K562 (cell line): Measurements from ENCODE around the gene TGM1. TPM values are rescaled to one million over a fixed set of nuclear protein-coding genes. Genes with fewer than 3 reads are reported as not detected.
A peak's percentile ranks its signal among the peaks of the same experiment; 100 is the strongest.

Experiments
- ATF1 ChIP-seq, 2 experiments: fragments of 450-650 bp in 1 of 2; IDR thresholded peaks; 2 replicates each; pipeline ENCODE4 v1.6.1; 2016; ENCODE audit warnings: missing compliant biosample characterization in 1 of 2, missing genetic modification characterization in 1 of 2
- CBX2 ChIP-seq: fragments of 200-600 bp; sonication (generic); IDR thresholded peaks from one replicate; pipeline ENCODE4 v1.6.1; 2012; ENCODE audit warnings: mild to moderate bottlenecking, low read length, inconsistent platforms; ENCODE audit not compliant: insufficient read depth, poor library complexity, severe bottlenecking
- CREB5 ChIP-seq: fragments of 250-450 bp; sonication (Bioruptor Pico); IDR thresholded peaks from 2 replicates; pipeline ENCODE4 v1.5.0; 2020; ENCODE audit warnings: mild to moderate bottlenecking
- CTCF ChIP-seq, 3 experiments: IDR thresholded peaks in 2 of 3; conservative IDR thresholded peaks in 1 of 3; 2 replicates each; pipeline ENCODE4 v1.5.1; 2011 to 2012; ENCODE audit warnings: low read length in 3 of 3, mild to moderate bottlenecking in 3 of 3, control low read depth in 2 of 3, improper control_type of control experiment in 1 of 3, inconsistent platforms in 1 of 3, low read depth in 1 of 3, mixed read lengths in 1 of 3, moderate library complexity in 1 of 3; ENCODE audit not compliant: insufficient read depth in 2 of 3
- ERF ChIP-seq: fragments of 450-650 bp; formaldehyde crosslinking; IDR thresholded peaks from 2 replicates; pipeline ENCODE4 v1.4.0; 2020; ENCODE audit warnings: mild to moderate bottlenecking, mixed read lengths
- ETS2 ChIP-seq: IDR thresholded peaks from 2 replicates; pipeline ENCODE4 v1.6.1; 2016; ENCODE audit warnings: borderline replicate concordance, missing genetic modification characterization, mild to moderate bottlenecking, moderate library complexity, missing compliant biosample characterization; ENCODE audit not compliant: poor library complexity, severe bottlenecking
- GABPB1 ChIP-seq: sonication (generic); formaldehyde crosslinking; IDR thresholded peaks from 2 replicates; pipeline ENCODE4 v1.8.0; 2022; ENCODE audit warnings: mild to moderate bottlenecking, missing genetic modification reagents
- HCFC1 ChIP-seq: IDR thresholded peaks from 2 replicates; pipeline ENCODE4 v1.6.1; 2012; ENCODE audit warnings: low read depth, low read length, improper control_type of control experiment
- HNRNPLL ChIP-seq: fragments of 200-400 bp; formaldehyde crosslinking; IDR thresholded peaks from 2 replicates; pipeline ENCODE4 v1.6.1; 2017; ENCODE audit warnings: low read length, low read depth, mild to moderate bottlenecking; ENCODE audit not compliant: poor library complexity, severe bottlenecking
- KDM2B ChIP-seq: fragments of 250-450 bp; sonication (Bioruptor Pico); IDR thresholded peaks from 2 replicates; pipeline ENCODE4 v1.8.0; 2021; ENCODE audit warnings: mild to moderate bottlenecking, moderate library complexity
- MCM7 ChIP-seq, 2 experiments: fragments of 450-650 bp; IDR thresholded peaks; 2 replicates each; pipeline ENCODE4 v1.6.1; 2016 to 2018
- NCOA4 ChIP-seq: fragments of 450-650 bp; IDR thresholded peaks from 2 replicates; pipeline ENCODE4 v1.6.1; 2018; ENCODE audit warnings: mild to moderate bottlenecking; ENCODE audit not compliant: partially characterized antibody
- NRF1 ChIP-seq, 2 experiments: fragments of 450-650 bp; IDR thresholded peaks in 1 of 2; conservative IDR thresholded peaks in 1 of 2; 2 replicates each; pipeline ENCODE4 v1.6.1; 2014; ENCODE audit warnings: mild to moderate bottlenecking in 2 of 2
- RAD21 ChIP-seq, 2 experiments: fragments of 250-450 bp in 1 of 2; fragments of 450-650 bp in 1 of 2; sonication (Bioruptor Pico) in 1 of 2; formaldehyde crosslinking in 1 of 2; IDR thresholded peaks in 1 of 2; conservative IDR thresholded peaks in 1 of 2; 2 replicates each; pipeline versions ENCODE4 v1.4.0 to v1.8.0; 2020 to 2022; ENCODE audit warnings: mild to moderate bottlenecking in 2 of 2, moderate library complexity in 1 of 2
- RNF2 ChIP-seq: sonication (generic); IDR thresholded peaks from 2 replicates; pipeline ENCODE4 v1.6.1; 2016
- TGIF2 ChIP-seq: sonication (generic); formaldehyde crosslinking; IDR thresholded peaks from 2 replicates; pipeline ENCODE4 v1.8.1; 2022; ENCODE audit warnings: mild to moderate bottlenecking, missing genetic modification reagents, moderate library complexity
- ZNF12 ChIP-seq: sonication (generic); formaldehyde crosslinking; IDR thresholded peaks from 2 replicates; pipeline ENCODE4 v1.4.0; 2020; ENCODE audit warnings: mild to moderate bottlenecking, missing genetic modification reagents
- ZNF212 ChIP-seq: fragments of 450-650 bp; formaldehyde crosslinking; IDR thresholded peaks from 2 replicates; pipeline ENCODE4 v1.4.0; 2020; ENCODE audit warnings: mild to moderate bottlenecking
- polyA plus RNA-seq, 8 experiments: library from polyadenylated mRNA; depleted of rRNA in 4 of 8; stranded (reverse) in 5 of 8; unstranded in 3 of 8; fragments of >200 nt; fragmentation: Nextera tagmentation in 2 of 8; fragmentation: Illumina TruSeq in 1 of 8; extraction: Ambion mirVana in 2 of 8; extraction: Trizol in 1 of 8; gene quantifications; 2 replicates each; pipeline versions ENCODE4 v1.2.1 to v1.2.3, GENCODE V29; 2011 to 2014; ENCODE audit warnings: inconsistent platforms in 1 of 8, missing spikeins in 1 of 8
- total RNA-seq, 7 experiments: library from RNA; depleted of rRNA in 6 of 7; stranded (reverse); fragments of >200 nt in 6 of 7; fragmentation: Illumina TruSeq in 2 of 7; extraction: Trizol in 2 of 7; gene quantifications; 2 replicates each; pipeline versions ENCODE4 v1.2.1 to v1.2.3, GENCODE V29; 2011 to 2021; ENCODE audit warnings: low replicate concordance in 1 of 7
- TF ChIP-seq, protein P1 (sequence below): fragments of 450-650 bp; IDR thresholded peaks from 2 replicates; pipeline ENCODE4 v1.7.1; 2018; ENCODE audit warnings: mild to moderate bottlenecking, low read depth; ENCODE audit not compliant: partially characterized antibody
- TF ChIP-seq, protein P2 (sequence below): fragments of 450-650 bp; formaldehyde crosslinking; IDR thresholded peaks from 2 replicates; pipeline ENCODE4 v1.4.0; 2022; ENCODE audit warnings: mild to moderate bottlenecking, moderate library complexity

TGM1 gene
- total and polyA plus RNA-seq, 9 of the 15 experiments (the other 6 are each of a cell fraction or from before 2014, with no cell fraction given) = 0.13 to 4.4 (median 0.88) TPM

DNA sequence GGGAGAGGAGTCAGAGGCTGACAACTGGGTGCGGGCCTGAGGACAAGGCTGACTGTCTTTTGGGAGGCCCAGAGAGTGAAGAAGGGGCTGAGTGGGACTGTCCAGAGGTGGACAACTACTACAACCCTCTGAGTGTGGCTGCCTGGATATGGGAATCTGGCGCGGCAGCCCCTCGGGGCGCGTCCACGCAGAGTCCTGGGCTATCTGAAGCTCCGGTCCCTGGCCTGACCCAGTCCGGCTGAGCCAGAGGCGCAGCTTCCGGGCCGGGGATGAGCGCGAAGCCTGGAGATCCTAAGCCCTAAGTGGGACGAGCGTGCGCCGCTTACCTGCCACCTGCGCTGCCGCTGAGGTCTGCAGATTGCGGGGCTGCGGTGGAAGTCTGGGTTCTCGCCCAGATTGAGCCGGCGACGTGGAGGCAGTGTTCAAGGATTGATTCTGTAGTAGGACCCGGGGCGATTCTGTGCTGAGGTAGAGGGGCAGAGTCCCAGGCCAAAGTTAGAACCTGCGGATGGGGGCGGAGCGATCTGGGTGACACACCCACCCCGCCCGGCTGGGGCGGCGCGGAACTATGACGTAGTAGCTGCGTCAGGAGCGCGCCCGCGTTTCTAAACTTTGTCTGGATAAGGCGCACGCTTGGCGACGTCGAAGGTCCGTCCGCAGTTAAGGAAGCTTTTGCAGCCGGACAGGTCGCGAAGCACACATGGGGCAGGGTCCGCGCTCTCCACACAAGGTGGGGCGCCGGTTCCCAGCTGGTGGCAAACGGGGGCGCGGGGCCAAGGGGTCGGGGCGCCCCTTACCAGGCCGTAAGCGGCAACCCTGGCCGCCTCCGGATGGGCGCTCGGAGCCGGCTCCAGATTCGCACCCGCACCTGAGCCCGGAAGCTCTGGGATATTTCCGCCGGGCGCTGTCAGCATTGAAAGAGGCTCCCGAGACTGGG lies 36.5 kb upstream of the TGM1 start, which contains the start of the genes DHRS1 and NOP9 (continued):
- TF ChIP-seq GABPB1 (CRISPR knock-in tag) = peak; percentile 43; the same call in 1 of the 2 replicates
- peak; percentile 63 to 70 for TF ChIP-seq NRF1 (conservative IDR thresholded peaks at IDR 0.05 in 1 of 2, IDR thresholded peaks at IDR 0.05 in 1 of 2)
- TF ChIP-seq CBX2 = no peak
- 0 out of 2 replicates have a peak, but pooled peaks have one; percentile 21 for TF ChIP-seq TGIF2 (CRISPR knock-in tag)
- no peak for TF ChIP-seq RAD21 (CRISPR knock-in tag; conservative IDR thresholded peaks at IDR 0.05 in 1 of 2, IDR thresholded peaks at IDR 0.05 in 1 of 2)
- no peak for TF ChIP-seq RNF2
- TF ChIP-seq, protein P1, sequence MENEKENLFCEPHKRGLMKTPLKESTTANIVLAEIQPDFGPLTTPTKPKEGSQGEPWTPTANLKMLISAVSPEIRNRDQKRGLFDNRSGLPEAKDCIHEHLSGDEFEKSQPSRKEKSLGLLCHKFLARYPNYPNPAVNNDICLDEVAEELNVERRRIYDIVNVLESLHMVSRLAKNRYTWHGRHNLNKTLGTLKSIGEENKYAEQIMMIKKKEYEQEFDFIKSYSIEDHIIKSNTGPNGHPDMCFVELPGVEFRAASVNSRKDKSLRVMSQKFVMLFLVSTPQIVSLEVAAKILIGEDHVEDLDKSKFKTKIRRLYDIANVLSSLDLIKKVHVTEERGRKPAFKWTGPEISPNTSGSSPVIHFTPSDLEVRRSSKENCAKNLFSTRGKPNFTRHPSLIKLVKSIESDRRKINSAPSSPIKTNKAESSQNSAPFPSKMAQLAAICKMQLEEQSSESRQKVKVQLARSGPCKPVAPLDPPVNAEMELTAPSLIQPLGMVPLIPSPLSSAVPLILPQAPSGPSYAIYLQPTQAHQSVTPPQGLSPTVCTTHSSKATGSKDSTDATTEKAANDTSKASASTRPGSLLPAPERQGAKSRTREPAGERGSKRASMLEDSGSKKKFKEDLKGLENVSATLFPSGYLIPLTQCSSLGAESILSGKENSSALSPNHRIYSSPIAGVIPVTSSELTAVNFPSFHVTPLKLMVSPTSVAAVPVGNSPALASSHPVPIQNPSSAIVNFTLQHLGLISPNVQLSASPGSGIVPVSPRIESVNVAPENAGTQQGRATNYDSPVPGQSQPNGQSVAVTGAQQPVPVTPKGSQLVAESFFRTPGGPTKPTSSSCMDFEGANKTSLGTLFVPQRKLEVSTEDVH = peak; percentile 80
- no peak for TF ChIP-seq CTCF (IDR thresholded peaks at IDR 0.05 in 2 of 3, conservative IDR thresholded peaks at IDR 0.05 in 1 of 3; ENCODE audit: insufficient read depth in 2 of 3, low read depth in 1 of 3, low read length in 3 of 3)
- no peak for TF ChIP-seq ETS2
- peak; percentile 84 for TF ChIP-seq HCFC1
- peak; percentile 54 for TF ChIP-seq HNRNPLL
- no peak for TF ChIP-seq ERF (CRISPR knock-in tag)
- TF ChIP-seq ATF1 (CRISPR knock-in tag; IDR thresholded peaks at IDR 0.05) = peak; percentile 97
- peak; percentile 99 for TF ChIP-seq ATF1 (tag; IDR thresholded peaks at IDR 0.05)
- TF ChIP-seq MCM7 (IDR thresholded peaks at IDR 0.05) = no peak
- TF ChIP-seq CREB5 (CRISPR knock-in tag) = no peak
- TF ChIP-seq, protein P2, sequence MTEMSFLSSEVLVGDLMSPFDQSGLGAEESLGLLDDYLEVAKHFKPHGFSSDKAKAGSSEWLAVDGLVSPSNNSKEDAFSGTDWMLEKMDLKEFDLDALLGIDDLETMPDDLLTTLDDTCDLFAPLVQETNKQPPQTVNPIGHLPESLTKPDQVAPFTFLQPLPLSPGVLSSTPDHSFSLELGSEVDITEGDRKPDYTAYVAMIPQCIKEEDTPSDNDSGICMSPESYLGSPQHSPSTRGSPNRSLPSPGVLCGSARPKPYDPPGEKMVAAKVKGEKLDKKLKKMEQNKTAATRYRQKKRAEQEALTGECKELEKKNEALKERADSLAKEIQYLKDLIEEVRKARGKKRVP (CRISPR knock-in tag) = no peak
- TF ChIP-seq KDM2B (CRISPR knock-in tag) = no peak
- TF ChIP-seq NCOA4 = no peak
- TF ChIP-seq ZNF12 (CRISPR knock-in tag) = no peak; the same call in 1 of the 2 replicates
- no peak for TF ChIP-seq ZNF212 (CRISPR knock-in tag)
